HTERT RPE-1 (cell line): ENCODE data around the gene HSPBP1.

Experiments
- in situ Hi-C: fragments of 300-500 bp; cut with MboI; formaldehyde crosslinking; loops from 4 replicates; pipeline ENCODE4 v1.14.3; 2020; ENCODE audit warnings: low sequenced_read_pairs

HSPBP1 gene

GRCh38 chr19:55223291-55224037 lies 56.4 kb downstream of the HSPBP1 start:
- in situ Hi-C loops: no loop called here

- in situ Hi-C loops: no loop called here
These were observed 59.4 kb downstream of the HSPBP1 start for GRCh38 chr19:55220525-55220924.

- in situ Hi-C loops: no loop called here
These were observed 63.3 kb downstream of the HSPBP1 start for GRCh38 chr19:55216461-55217198.

- in situ Hi-C loops: no loop called here
These were observed 66.4 kb downstream of the HSPBP1 start for GRCh38 chr19:55213547-55213946.

GRCh38 chr19:55212447-55212846 lies 67.5 kb downstream of the HSPBP1 start:
- in situ Hi-C loops: no loop called here
